SH-SY5Y (cell line): ENCODE results near the gene ZDHHC5.

Source experiments
- GATA2 ChIP-seq: IDR thresholded peaks from 2 replicates; pipeline ENCODE4 v1.6.1; 2011; ENCODE audit warnings: mild to moderate bottlenecking, low read depth, low read length
- GATA3 ChIP-seq: IDR thresholded peaks from 2 replicates; pipeline ENCODE4 v1.6.1; 2011; ENCODE audit warnings: low read depth, mild to moderate bottlenecking, low read length, moderate library complexity

DNA sequence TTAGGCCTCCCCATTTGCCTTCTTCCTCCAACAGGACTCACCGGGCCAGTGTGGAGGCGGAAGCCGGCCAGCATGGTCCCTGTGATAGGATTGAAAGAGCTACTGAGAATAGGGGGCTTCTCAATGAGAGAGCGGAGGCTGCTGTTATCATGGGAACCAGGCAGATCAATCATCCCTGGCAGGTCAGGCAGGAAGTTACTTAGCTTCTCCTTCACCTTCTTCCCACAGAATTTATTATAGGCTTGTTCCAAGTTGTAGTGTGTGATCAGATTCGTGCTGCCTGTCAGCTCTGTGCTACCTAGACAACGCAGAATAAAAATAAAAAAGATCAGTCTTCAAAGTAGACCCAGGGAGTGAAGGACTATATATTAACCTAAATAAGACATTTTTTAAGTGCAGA, 37.0 kb downstream of the ZDHHC5 start:
- TF ChIP-seq GATA2 (no peak), GATA3 (no peak)
